HG03575 (cell line): ENCODE measurements around the gene NDE1.
"Not testable (repeated sequence)": the region's sequence is repeated elsewhere in the genome, so short reads cannot be mapped to it uniquely, and the experiment has no call there.

Experiments used
- ATAC-seq: cut with Tn5 transposase; IDR thresholded peaks from one replicate; pipeline ENCODE4 v1.9.1; 2021; ENCODE audit not compliant: unreplicated experiment, insufficient number of reproducible peaks, low FRiP score; ENCODE audit errors: extremely low read depth

NDE1 gene

GRCh38 chr16:15686287-15686686, 36.2 kb downstream of the NDE1 start:
- ATAC-seq, result no peak

DNA sequence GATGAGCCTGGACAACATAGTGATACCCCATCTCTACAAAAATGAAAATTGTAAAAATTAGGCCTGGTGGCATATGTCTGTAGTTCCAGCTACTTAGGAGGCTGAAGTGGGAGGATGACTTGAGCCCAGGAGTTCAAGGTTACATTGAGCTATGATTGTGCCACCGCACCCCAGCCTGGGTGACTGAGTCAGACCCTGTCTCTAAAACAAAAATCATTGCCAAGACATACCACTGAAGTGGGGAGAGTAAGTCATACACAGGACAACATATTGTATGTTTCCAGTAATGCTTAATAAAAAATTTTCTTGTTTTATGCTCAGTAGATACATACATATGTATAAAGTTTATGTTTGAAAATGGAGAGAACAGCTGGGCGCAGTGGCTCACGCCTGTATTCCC, 39.2 kb downstream of the NDE1 start:
- ATAC-seq, result no peak

DNA sequence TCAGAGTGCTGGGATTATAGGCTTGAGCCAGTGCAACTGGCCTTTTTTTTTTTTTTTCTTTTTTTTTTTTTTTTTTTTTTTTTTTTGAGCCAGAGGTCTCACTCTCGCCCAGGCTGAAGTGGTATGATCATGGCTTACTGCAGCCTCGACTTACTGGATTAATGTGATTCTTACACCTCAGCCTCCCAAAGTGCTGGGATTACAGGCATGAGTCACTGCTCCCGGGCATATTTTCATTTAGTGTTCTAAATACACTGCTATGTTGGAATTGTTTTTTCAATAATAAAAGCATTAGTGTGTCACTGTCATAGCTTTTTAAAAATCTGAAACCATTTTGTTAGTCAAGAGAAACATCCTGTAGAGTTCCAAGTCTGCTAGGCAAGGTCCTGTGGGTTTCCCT, 40.3 kb downstream of the NDE1 start:
- no peak for ATAC-seq

GRCh38 chr16:15691046-15691445, 41.0 kb downstream of the NDE1 start:
- no peak for ATAC-seq

- not testable (repeated sequence) for ATAC-seq
These were observed 42.5 kb downstream of the NDE1 start for GRCh38 chr16:15692508-15692907.

- ATAC-seq, result no peak
These were observed 44.5 kb downstream of the NDE1 start for GRCh38 chr16:15694499-15694898.

GRCh38 chr16:15699819-15700218, 49.8 kb downstream of the NDE1 start:
- no peak for ATAC-seq

DNA sequence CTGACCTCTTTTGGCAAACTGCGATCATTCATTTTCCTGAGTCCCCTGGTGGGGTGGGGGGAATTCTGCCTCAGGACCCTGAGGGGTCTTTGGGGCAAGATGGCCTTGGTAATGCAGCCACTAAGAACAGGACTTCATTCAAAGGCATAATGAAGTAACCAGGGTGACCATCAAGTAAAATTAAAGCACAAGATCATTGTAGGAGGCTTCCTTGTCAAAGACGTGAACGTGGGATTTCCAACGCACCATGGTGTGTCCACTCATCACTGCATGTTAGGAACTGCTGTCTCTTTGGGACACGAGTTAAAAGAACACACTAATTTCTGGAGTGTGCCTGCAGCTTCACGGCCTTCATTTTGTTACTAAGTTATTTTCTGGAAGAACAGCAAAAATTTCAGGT, 51.3 kb downstream of the NDE1 start:
- no peak for ATAC-seq

DNA sequence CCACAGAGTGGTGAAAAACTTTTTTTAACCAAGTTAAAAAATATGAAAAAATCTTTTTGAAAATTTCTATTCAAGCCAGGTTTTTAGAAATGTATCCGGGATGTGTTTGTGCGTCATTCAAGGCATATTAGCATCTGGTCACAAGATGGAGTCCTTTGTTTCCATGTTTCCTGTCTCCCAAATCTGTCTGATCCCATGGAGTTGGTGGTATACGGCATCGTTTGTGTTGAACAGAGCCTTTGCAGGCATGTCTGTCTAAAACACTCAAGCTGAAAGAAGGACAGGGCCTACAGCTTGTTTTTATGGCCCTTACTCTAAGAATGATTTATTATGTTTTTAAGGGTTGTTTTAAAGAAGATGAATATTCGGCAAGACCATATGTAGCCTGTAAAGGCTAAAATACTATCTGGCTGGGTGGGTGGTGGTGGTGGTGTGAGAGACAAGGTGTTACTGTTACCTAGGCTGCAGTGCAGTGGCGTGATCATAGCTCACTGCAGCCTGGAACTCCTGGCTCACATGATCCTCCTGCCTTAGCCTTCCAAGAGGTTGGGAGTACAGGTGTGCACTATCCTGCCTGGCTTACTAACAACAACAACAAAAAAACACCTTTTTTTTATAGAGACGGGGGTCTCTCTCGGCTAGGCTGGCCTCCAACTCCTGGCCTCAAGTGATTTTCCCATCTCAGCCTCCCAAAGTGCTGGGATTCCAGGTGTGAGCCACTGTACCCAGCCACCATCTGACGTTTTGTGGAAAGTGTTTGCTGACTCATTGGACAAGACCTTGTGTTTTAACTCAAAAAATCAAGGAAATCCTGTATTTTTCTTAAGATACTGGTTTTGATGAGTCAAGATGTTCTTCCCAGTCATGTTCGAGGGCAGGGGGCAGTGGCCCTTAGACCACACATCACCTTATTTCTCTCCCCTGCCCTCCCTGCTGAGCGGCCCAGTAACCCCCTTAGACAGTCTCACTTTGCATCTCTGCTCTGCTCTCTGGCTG, 52.2 kb downstream of the NDE1 start:
- ATAC-seq, result no peak

- ATAC-seq, result no peak
These were observed 53.1 kb downstream of the NDE1 start for GRCh38 chr16:15703029-15703736.

GRCh38 chr16:15704545-15704987, 54.5 kb downstream of the NDE1 start:
- no peak for ATAC-seq

DNA sequence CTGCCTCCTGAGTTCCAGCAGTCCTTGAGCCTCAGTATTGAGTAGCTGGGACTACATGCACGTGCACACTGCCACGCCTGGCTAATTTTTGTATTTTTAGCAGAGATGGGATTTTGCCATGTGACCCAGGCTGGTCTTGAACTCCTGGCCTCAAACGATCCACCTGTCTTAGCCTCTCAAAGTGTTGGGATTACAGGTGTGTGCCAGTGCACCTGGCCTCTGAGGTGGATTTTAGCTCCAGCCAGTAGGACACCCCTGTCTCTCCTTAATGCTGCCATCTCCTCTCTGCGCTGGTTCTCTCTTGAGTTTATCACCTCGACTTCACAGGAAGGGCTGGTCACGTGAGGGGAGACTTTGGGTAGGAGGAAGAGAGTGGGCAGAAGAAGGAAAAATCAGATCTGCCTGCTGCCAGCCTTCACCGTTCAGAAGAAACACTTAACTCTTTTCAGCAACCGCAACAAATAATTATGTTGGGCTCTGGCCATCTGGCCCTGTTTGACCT, 55.1 kb downstream of the NDE1 start:
- ATAC-seq, result no peak

- ATAC-seq, result no peak
These were observed 57.3 kb downstream of the NDE1 start for GRCh38 chr16:15707332-15707731.

DNA sequence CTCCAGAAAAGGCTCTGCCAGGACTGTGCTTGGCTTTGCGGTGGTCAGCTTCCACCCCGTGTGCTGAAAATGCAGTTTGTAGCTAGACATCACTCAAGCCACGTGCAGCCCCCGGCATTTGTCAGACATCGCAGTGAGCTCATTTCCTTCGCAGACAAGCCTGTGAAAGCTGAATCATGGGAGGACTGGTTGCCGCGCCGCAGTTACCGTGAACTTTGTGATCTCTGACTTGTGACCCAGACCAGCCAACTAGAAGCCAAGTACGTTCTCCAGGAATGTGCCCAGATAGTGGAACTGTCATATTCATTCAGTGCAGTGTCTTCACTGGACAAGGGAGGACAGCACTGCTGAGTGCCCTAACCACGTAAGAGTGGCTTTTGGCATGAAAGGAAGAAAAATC, 58.1 kb downstream of the NDE1 start:
- no peak for ATAC-seq

- no peak for ATAC-seq
These were observed 59.0 kb downstream of the NDE1 start for GRCh38 chr16:15708997-15709396.

- no peak for ATAC-seq
These were observed 64.5 kb downstream of the NDE1 start for GRCh38 chr16:15714393-15715172.

DNA sequence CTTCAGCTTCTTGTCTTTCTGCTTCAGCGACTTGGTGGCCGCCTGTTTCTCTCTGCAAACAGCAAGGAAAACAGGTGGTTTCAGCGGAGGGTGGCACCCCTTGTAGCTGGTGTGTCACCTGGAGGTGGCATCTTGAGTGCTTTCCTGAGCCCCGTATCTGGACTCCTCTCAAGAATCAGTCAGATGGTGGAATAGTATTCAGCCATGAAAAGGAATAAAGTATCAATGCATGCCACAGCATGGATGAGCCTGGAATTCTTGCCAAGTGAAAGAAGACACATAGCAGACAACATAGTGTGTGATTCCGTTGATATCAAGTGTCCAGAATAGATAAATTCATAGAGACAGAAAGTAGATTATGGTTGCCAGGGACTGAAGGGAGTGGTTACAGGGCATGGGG, 65.2 kb downstream of the NDE1 start:
- ATAC-seq, result no peak

- no peak for ATAC-seq
These were observed 66.8 kb downstream of the NDE1 start for GRCh38 chr16:15716694-15717447.

- ATAC-seq, result no peak
These were observed 71.0 kb downstream of the NDE1 start for GRCh38 chr16:15721018-15721417.
